ENCODE results near the gene CTRB1. TPM values are rescaled to one million over a fixed set of nuclear protein-coding genes. Genes with fewer than 3 reads are reported as not detected.

The CTRB1 gene
- total and polyA plus RNA-seq, 2 of the 8 experiments (the other 6 are each of a cell fraction or from before 2014, with no cell fraction given) = not detected

DNA sequence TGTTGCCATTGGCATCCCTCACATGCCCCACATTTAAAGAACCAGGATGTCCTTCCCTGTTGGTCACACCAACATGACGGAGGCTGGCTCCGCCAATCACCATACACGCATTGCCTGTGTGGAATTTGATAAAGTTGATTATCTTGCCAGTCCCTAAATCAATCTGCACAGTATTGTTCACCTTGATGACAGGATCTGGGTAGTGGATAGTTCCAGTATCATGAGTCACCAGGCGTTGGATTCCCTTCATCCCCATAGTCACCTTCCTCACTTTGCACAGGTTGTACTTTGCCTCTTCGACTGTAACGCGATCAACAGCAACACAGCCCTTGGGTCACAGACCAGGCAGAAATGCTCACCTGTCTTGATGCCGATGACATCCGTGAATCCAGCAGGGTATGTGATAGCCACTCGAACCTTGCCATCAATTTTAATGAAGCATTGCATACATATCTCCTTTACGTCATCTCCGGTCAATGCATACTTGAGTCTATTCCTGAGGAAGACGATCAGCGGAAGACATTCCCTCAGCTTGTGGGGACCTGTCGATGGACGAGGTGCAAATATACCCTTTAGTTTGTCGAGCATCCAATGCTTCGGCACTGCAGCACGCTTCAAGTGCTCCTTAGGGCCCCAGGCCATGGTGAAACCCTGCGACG is 26.1 kb upstream of the CTRB1 start:
- Histone ChIP-seq H3K4me2 (ENCODE audit: insufficient read depth in 1 of 2, low read depth in 2 of 2, low read length in 2 of 2) (no peak overlapping the region), H3K23ac (ENCODE audit: insufficient read length) (no peak overlapping the region), H3K18ac (ENCODE audit: extremely low read depth, low read length) (no peak overlapping the region), H3K79me2 (ENCODE audit: control insufficient read depth in 1 of 2, insufficient read depth in 2 of 2, low read length in 2 of 2) (no peaks in the 10 kb centered on the region), H3K23me2 (ENCODE audit: low read depth, low read length) (no peaks in the 10 kb centered on the region), H3K79me1 (ENCODE audit: low read depth, low read length) (no peaks in the 10 kb centered on the region), H4K5ac (ENCODE audit: insufficient read length, low read depth, low read length) (no peak overlapping the region), H3K27me3 (replicated peaks in 1 of 4; ENCODE audit: control insufficient read depth in 3 of 4, extremely low read depth in 1 of 4, insufficient read depth in 3 of 4, low read length in 3 of 4) (no peaks in the 10 kb centered on the region), H2BK120ac (replicated peaks; ENCODE audit: low read depth, low read length) (no peak overlapping the region), H3K4ac (replicated peaks; ENCODE audit: insufficient read length, low read depth, low read length) (no peak overlapping the region), H3K4me1 (replicated peaks in 1 of 4; ENCODE audit: control insufficient read depth in 3 of 4, insufficient read depth in 4 of 4, low read length in 3 of 4) (no peaks in the 10 kb centered on the region), H4K91ac (replicated peaks; ENCODE audit: insufficient read length, low read length) (no peak overlapping the region), H3K14ac (ENCODE audit: insufficient read length) (no peak overlapping the region), H3K4me3 (ENCODE audit: extremely low read depth in 1 of 4, insufficient read depth in 2 of 4, low read depth in 3 of 4, low read length in 4 of 4) (no peak overlapping the region), H2AK5ac (ENCODE audit: low read depth, low read length) (no peak overlapping the region), H3K9me3 (ENCODE audit: insufficient read depth in 2 of 2, low read depth in 1 of 2, low read length in 1 of 2) (no peaks in the 10 kb centered on the region), H4K8ac (ENCODE audit: extremely low read depth, insufficient read depth, low read length) (no peak overlapping the region), H4K20me1 (replicated peaks in 1 of 2; ENCODE audit: control insufficient read depth in 1 of 2, insufficient read depth in 2 of 2, low read length in 2 of 2) (no peaks in the 10 kb centered on the region), H2BK20ac (ENCODE audit: low read length) (no peak overlapping the region), H2AFZ (ENCODE audit: low read length) (no peak overlapping the region), H2BK15ac (ENCODE audit: low read length) (no peak overlapping the region), H2BK12ac (ENCODE audit: low read depth, low read length) (no peak overlapping the region), H3K27ac (ENCODE audit: low read depth, low read length) (no peak overlapping the region), H3K56ac (replicated peaks; ENCODE audit: insufficient read length, low read depth, low read length) (no peak overlapping the region), H3K36me3 (ENCODE audit: control insufficient read depth in 2 of 4, insufficient read depth in 4 of 4, low read length in 3 of 4) (no peaks in the 10 kb centered on the region), H3K9ac (replicated peaks in 1 of 4; ENCODE audit: extremely low read depth in 1 of 4, low read depth in 3 of 4, low read length in 3 of 4) (no peak overlapping the region), H2BK5ac (ENCODE audit: low read depth, low read length) (no peak overlapping the region)
- ChIA-PET CTCF (ENCODE audit: partially characterized antibody) (interaction anchor here (0.7 kb wide), 1 partner anchor 220 kb away, joined by 5 read pairs; no protein-coding TSS in a partner anchor), POLR2A (ENCODE audit: partially characterized antibody) (no interaction called here)
- no peak for DNase-seq (ENCODE audit: low read depth in 1 of 2, low spot score in 2 of 2)
- no peak for FAIRE-seq
- TF ChIP-seq SIN3A (conservative IDR thresholded peaks at IDR 0.05 in 1 of 2, IDR thresholded peaks at IDR 0.05 in 1 of 2; ENCODE audit: low read depth in 1 of 2, low read length in 2 of 2) (no peak), CEBPB (IDR thresholded peaks at IDR 0.05; ENCODE audit: low read depth, low read length) (no peak), CBX5 (IDR thresholded peaks at IDR 0.05; ENCODE audit: low read depth, low read length) (no peak), TEAD4 (IDR thresholded peaks at IDR 0.05; ENCODE audit: low read depth, low read length) (no peak), USF2 (IDR thresholded peaks at IDR 0.05; ENCODE audit: low read length) (no peak), SRF (IDR thresholded peaks at IDR 0.05; ENCODE audit: low read depth, low read length) (no peak), CREB1 (IDR thresholded peaks at IDR 0.05) (no peak), KDM5A (IDR thresholded peaks at IDR 0.05; ENCODE audit: low read length) (no peak), ASH2L (IDR thresholded peaks at IDR 0.05; ENCODE audit: low read length) (no peak), POLR2AphosphoS5 (IDR thresholded peaks at IDR 0.05; ENCODE audit: low read depth, low read length) (no peak), HDAC2 (IDR thresholded peaks at IDR 0.05; ENCODE audit: borderline replicate concordance in 1 of 2, low read depth in 2 of 2, low read length in 2 of 2) (no peak)
- 96% methylated on average over 21 of the region's 21 CpGs; no CpG with 5 or more reads in 1 of the 2 experiments for WGBS, 2 experiments (ENCODE audit: extremely low coverage in 1 of 2, insufficient coverage in 1 of 2, insufficient read length in 1 of 2, insufficient replicate concordance in 2 of 2, low coverage in 1 of 2, low lambda C conversion rate in 2 of 2, missing lambda C conversion rate in 1 of 2)
